Neutrophil (primary cell): ENCODE measurements around the gene CD151.

Experiments used
- H3K27ac ChIP-seq: fragments of 200-600 bp; sonication (generic); 2 replicates; pipeline ENCODE4 v1.5.1; 2016; ENCODE audit warnings: mild to moderate bottlenecking, moderate library complexity
- H3K27me3 ChIP-seq: fragments of 200-600 bp; sonication (generic); 2 replicates; pipeline ENCODE4 v1.6.0; 2016; ENCODE audit warnings: mild to moderate bottlenecking
- H3K36me3 ChIP-seq: fragments of 200-600 bp; sonication (generic); 2 replicates; pipeline ENCODE4 v1.5.1; 2017
- H3K4me1 ChIP-seq, 2 experiments: fragments of 200-600 bp in 1 of 2; sonication (generic) in 1 of 2; 1 replicate in 1 of 2; 2 replicates in 1 of 2; pipeline versions ENCODE4 v1.5.1 to v1.6.1; 2013 to 2016; ENCODE audit warnings: low read depth in 1 of 2, low read length in 1 of 2, mild to moderate bottlenecking in 1 of 2, moderate library complexity in 1 of 2; ENCODE audit not compliant: control insufficient read depth in 1 of 2, insufficient read depth in 1 of 2
- H3K4me3 ChIP-seq, 2 experiments: fragments of 200-600 bp in 1 of 2; sonication (generic) in 1 of 2; 1 replicate in 1 of 2; 2 replicates in 1 of 2; pipeline ENCODE4 v1.5.1; 2013 to 2016; ENCODE audit warnings: low read depth in 1 of 2, low read length in 1 of 2, mild to moderate bottlenecking in 1 of 2, moderate library complexity in 1 of 2
- H3K9me3 ChIP-seq: fragments of 200-600 bp; sonication (generic); 2 replicates; pipeline ENCODE4 v1.5.1; 2016
- CTCF ChIP-seq: fragments of 200-600 bp; sonication (generic); IDR thresholded peaks from 2 replicates; pipeline ENCODE4 v1.5.1; 2016; ENCODE audit warnings: antibody characterized with exemption

CD151 gene

GRCh38 chr11:836700-837099 lies 3.9 kb downstream of the CD151 start:
- no peaks in the 10 kb centered on the region for H3K9me3 ChIP-seq
- no peak overlapping the region for H3K27ac ChIP-seq
- H3K36me3 ChIP-seq: peaks cover 46% of the 10 kb centered on the region
- H3K27me3 ChIP-seq: peaks cover 37% of the 10 kb centered on the region
- TF ChIP-seq CTCF: no peak
- H3K4me3 ChIP-seq: no peak overlapping the region
- H3K4me1 ChIP-seq: peaks cover 38 to 48% of the 10 kb centered on the region in 2 experiments

- no peak overlapping the region for H3K27ac ChIP-seq
- H3K27me3 ChIP-seq: peaks cover 30% of the 10 kb centered on the region
- no peak for TF ChIP-seq CTCF
- no peaks in the 10 kb centered on the region for H3K9me3 ChIP-seq
- H3K36me3 ChIP-seq: peaks cover 46% of the 10 kb centered on the region
- H3K4me3 ChIP-seq: no peak overlapping the region
- H3K4me1 ChIP-seq: peaks cover 36 to 47% of the 10 kb centered on the region in 2 experiments
Measured at GRCh38 chr11:837189-837989, 4.6 kb downstream of the CD151 start.

- no peak for TF ChIP-seq CTCF
- peaks cover 46% of the 10 kb centered on the region for H3K36me3 ChIP-seq
- H3K9me3 ChIP-seq: no peaks in the 10 kb centered on the region
- H3K4me3 ChIP-seq: no peak overlapping the region
- H3K27me3 ChIP-seq: peaks cover 27% of the 10 kb centered on the region
- peaks cover 34 to 47% of the 10 kb centered on the region in 2 experiments for H3K4me1 ChIP-seq
- H3K27ac ChIP-seq: no peak overlapping the region
Measured at GRCh38 chr11:837990-838307, 5.2 kb downstream of the CD151 start.

- Histone ChIP-seq H3K27ac (no peak overlapping the region), H3K4me3 (no peak overlapping the region), H3K27me3 (peaks cover 27% of the 10 kb centered on the region), H3K9me3 (no peaks in the 10 kb centered on the region), H3K4me1 (peaks cover 35 to 48% of the 10 kb centered on the region in 2 experiments), H3K36me3 (peaks cover 46% of the 10 kb centered on the region)
- TF ChIP-seq CTCF: no peak
Measured at GRCh38 chr11:838441-839279, 5.9 kb downstream of the CD151 start.

- Histone ChIP-seq H3K9me3 (no peaks in the 10 kb centered on the region), H3K4me3 (no peak overlapping the region), H3K4me1 (peaks cover 35 to 48% of the 10 kb centered on the region in 2 experiments), H3K36me3 (peaks cover 46% of the 10 kb centered on the region), H3K27me3 (peaks cover 27% of the 10 kb centered on the region), H3K27ac (no peak overlapping the region)
- no peak for TF ChIP-seq CTCF
Measured at GRCh38 chr11:839280-839623, 6.5 kb downstream of the CD151 start.
